ENCODE results near the gene MIF4GD.
A peak's percentile ranks its signal among the peaks of the same experiment; 100 is the strongest.
"Not testable (repeated sequence)": the region's sequence is repeated elsewhere in the genome, so short reads cannot be mapped to it uniquely, and the experiment has no call there.

Gene MIF4GD

GRCh38 chr17:75265614-75266315, 5.3 kb downstream of the MIF4GD start:
- H3K4me3 ChIP-seq (ENCODE audit: low read depth, low read length): no peak overlapping the region
- no peak for DNase-seq (ENCODE audit: low read depth)
- no peak for TF ChIP-seq CTCF (IDR thresholded peaks at IDR 0.05; ENCODE audit: insufficient read depth, low read depth, low read length, missing control alignments)

DNA sequence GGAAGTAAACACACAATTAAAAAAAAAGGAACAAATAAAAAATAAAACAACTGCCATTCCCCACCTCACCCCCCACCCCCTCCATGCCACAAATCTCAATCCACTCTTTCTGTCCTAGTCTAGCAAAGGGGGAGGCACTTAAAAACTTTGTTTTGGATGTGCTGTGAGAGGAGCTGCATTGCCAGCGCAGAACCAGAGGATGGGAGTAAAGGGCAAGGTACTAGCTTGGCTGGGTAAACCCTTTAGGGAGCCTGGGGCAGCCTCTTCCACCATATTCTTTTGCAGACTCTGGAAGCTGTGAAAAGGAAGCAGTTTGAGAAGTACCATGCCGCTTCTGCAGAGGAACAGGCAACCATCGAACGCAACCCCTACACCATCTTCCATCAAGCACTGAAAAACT, 8.0 kb downstream of the MIF4GD start:
- TF ChIP-seq CTCF (IDR thresholded peaks at IDR 0.05; ENCODE audit: insufficient read depth, low read depth, low read length, missing control alignments): peak; percentile 2
- no peak for DNase-seq (ENCODE audit: low read depth)
- peak overlapping the region; percentile 91; the same call in 1 of the 2 replicates for H3K4me3 ChIP-seq (ENCODE audit: low read depth, low read length)

- H3K4me3 ChIP-seq (ENCODE audit: low read depth, low read length): peak overlapping the region; percentile 91
- no peak for DNase-seq (ENCODE audit: low read depth)
- TF ChIP-seq CTCF (IDR thresholded peaks at IDR 0.05; ENCODE audit: insufficient read depth, low read depth, low read length, missing control alignments): no peak
These were observed 8.9 kb downstream of the MIF4GD start for GRCh38 chr17:75262112-75262606.

- TF ChIP-seq CTCF (IDR thresholded peaks at IDR 0.05; ENCODE audit: insufficient read depth, low read depth, low read length, missing control alignments): no peak
- peak within 1 kb of the TSS; percentile 91 for H3K4me3 ChIP-seq (ENCODE audit: low read depth, low read length)
- peak; percentile 96 for DNase-seq (ENCODE audit: low read depth)
These were observed 9.5 kb downstream of the MIF4GD start, which contains the start of the genes GGA3 and MRPS7 for GRCh38 chr17:75261336-75262111. TSS of gene GGA3 (minus strand) at chr17:75261606. CDS start at chr17:75261587, 19 bp downstream. TSS of gene MRPS7 (plus strand) at chr17:75261879. CDS start at chr17:75261901, 22 bp downstream.

DNA sequence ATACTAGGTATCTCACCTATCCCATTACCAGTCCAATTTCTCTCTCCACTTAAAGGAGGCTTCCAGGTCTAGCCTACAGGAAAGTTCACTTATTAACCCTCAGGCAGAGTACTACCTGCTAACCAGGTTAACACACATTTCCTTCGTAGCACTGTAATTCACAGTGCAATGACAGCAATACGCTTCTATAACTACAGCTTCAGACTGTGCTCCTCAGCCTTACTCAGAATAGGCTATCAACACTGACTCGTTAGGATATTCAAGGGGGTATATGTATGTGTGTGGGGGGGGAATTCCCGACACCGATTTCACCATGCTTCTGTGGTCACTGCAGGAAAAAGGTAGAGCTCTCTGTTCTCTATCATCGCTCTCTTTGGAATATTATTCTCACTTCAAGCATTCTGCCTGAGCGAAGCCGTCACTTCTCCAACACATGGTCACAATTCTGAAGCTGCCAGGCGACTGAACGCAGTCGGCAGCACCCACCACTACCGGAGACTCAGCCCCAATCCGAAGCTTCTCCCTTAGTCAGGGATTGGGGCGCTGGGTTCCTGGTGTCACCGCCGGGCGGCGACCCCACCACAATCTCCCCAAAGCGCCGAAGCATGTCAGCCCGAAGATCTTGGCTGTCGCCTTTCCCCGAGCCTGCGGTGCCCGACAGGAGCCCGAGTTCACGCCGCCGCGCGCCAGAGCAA, 10.2 kb downstream of the MIF4GD start:
- peak overlapping the region; percentile 91 for H3K4me3 ChIP-seq (ENCODE audit: low read depth, low read length)
- TF ChIP-seq CTCF (IDR thresholded peaks at IDR 0.05; ENCODE audit: insufficient read depth, low read depth, low read length, missing control alignments): no peak
- peak; percentile 67 for DNase-seq (ENCODE audit: low read depth)

GRCh38 chr17:75257228-75257627, 13.8 kb downstream of the MIF4GD start:
- not testable (repeated sequence) for DNase-seq (ENCODE audit: low read depth)

DNA sequence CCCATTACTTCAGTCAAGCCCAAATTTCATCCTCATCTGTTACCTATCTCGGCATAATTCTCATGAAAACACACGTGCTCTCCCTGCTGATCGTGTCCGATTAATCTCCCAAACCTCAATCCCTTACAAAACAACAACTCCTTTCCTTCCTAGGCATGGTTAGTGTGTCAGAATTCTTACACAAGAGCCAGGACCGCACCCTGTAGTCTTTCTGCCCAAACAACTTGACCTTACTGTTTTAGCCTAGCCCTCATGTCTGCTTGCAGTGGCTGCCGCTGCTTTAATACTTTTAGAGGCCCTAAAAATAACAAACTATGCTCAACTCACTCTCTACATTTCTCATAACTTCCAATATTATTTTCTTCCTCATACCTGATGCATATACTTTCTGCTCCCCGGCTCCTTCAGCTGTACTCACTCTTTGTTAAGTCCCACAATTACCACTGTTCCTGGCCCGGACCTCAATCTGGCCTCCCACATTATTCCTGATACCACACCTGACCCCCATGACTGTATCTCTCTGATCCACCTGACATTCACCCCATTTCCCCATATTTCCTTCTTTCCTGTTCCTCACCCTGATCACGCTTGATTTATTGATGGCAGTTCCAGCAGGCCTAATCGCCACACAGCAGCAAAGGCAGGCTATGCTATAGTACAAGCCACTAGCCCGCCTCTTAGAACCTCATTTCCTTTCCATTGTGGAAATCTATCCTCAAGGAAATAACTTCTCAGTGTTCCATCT, 14.9 kb downstream of the MIF4GD start:
- DNase-seq (ENCODE audit: low read depth); H3K4me3 ChIP-seq (ENCODE audit: low read depth, low read length): not testable (repeated sequence)

More at GRCh38 chr17:75257228-75257627, 13.8 kb downstream of the MIF4GD start:
- not testable (repeated sequence) for H3K4me3 ChIP-seq (ENCODE audit: low read depth, low read length)
